Measurements from ENCODE around the gene METTL14. TPM values are rescaled to one million over a fixed set of nuclear protein-coding genes. Genes with fewer than 3 reads are reported as not detected.
A peak's percentile ranks its signal among the peaks of the same experiment; 100 is the strongest.

METTL14 gene
- polyA plus RNA-seq, 3 donors, result 4.3 to 10.6 (median 7.5) TPM

DNA sequence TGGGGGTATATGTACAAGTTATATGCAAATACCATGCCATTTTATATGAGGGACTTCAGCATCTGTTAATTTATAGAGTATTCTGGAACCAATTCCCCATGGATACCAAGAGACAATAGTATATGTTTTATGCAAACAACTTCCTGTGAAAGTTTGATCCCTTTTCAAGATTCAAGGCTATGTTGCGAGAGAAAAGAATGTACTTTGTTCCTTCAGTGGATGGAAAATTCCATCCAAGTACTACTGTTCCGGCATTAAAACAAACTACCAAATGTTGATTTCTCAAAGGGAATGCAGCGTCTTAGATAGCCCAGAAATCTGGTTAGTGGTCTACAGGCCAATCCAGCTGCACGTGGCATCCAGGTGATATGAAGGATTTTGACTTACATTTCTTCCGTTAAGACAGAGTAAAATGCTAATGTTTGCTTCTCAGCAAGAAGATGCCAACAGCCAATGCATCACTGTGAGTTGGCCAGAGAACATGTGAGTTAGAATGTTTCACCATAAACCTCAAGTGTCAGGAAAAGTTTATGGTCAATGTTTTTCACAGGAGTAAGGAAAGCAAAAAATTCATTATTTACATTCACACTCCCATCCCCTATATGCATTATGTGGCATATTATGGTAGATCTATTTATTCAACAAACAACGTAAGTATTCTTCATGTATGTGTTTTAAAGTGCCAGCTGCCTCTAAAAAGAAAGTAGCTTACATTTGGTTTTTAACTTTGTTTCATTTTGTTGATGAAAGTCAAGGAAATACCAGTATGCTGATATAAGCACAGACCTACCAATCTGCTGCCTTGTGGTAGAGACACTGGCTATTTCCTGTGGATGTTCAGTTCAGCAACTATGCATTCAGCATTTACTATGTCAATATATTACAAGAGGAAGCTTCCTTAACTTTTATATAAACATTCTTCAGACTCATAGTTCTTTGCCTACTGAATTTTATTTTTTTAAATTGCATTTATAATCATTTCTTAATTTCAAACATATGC, 44.4 kb downstream of the METTL14 start:
- no peak overlapping the region for H3K27ac ChIP-seq (ENCODE audit: low read depth, low read length)
- 55 to 93% (median 93%) methylated on average over 6 of the region's 6 CpGs for WGBS, 3 donors

DNA sequence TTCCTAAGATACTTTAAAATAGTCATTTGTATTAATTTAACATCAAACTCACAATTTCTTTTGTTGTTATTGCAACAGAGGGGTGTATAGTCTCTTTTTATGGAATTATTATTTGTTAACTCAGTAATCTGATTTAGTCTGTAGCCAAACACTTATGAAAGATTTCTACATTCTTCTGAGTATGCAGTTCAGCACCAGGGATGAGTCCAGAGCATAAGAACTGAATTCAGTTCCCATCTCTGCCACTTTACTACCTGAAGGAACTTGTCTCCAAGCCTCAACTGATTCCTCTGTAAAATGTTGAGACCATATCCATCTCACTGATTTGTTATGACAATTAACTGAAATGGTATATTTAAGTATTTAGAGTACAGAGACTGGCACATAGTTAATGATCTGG, 45.5 kb downstream of the METTL14 start:
- no peak overlapping the region for H3K27ac ChIP-seq (ENCODE audit: low read depth, low read length)

DNA sequence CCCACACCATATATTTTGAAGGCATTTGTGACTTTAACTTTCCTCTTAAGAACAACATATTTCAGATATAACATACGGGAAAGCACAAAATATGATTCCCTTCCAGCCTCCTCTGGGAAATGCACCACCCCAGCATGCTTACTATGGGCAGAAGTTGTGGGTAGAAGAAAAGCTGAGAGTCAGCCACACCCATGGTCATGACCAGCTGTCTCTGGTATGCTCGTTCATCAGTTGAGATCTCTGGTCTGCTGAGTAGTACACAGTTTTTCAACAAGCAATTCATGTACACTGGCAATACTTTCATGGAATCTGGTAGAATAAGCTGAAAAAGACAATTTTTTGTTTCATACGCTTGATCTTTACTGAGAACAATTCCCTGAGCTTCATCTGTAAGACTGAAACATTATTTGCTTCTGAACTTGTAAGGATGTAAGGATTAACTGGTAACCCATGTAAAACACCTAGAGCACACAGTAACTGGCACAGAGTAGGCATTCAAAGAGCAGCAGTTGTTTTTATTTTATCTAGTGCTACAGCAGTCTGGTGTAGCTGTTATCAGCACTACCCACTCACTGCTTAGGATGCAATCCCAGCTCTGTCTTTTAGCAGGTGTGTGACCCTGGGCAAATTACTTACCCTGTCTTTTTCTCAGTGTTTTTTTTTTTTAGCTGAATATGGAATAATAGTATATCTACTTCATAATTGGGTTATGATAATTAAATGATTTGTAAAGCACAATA, 47.6 kb downstream of the METTL14 start:
- no peak overlapping the region for H3K27ac ChIP-seq (ENCODE audit: low read depth, low read length)
- WGBS, 3 donors, result 49 to 86% (median 75%) methylated on average over 3 of the region's 3 CpGs

DNA sequence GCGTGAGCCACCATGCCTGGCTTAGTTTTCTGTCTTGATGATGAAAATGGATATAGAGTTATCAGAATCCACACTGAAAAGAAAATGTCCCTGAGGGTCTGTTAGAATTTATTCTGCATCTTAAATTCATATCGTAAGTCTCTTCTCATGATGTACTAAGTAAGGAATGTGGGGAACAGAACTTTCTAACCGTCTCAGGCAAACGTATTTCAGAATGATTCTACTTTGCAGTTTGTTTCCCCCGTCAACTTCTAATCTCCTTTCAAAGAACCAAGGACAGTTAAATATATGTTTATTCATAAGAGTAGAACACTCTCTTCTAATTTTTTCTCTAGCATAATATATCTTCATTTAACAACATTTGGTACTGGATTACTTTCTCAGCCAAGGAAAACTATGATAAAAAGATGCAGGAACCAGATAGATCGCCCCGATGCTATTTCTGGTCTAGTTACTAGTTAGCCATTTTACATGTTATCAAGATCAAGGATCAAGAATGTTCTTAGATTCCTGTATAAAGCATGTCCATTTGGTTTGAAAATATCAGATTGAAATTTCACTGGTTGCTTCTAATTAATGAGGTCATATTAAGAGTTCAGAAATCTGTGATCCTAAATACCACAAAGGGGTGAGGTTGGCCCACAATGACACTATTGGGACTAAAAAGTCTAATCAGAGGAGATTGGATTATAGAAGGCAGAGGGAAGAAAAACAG, 49.5 kb downstream of the METTL14 start:
- WGBS, 3 donors, result 63 to 87% (median 86%) methylated on average over 7 of the region's 7 CpGs
- H3K27ac ChIP-seq (ENCODE audit: low read depth, low read length), result no peak overlapping the region

DNA sequence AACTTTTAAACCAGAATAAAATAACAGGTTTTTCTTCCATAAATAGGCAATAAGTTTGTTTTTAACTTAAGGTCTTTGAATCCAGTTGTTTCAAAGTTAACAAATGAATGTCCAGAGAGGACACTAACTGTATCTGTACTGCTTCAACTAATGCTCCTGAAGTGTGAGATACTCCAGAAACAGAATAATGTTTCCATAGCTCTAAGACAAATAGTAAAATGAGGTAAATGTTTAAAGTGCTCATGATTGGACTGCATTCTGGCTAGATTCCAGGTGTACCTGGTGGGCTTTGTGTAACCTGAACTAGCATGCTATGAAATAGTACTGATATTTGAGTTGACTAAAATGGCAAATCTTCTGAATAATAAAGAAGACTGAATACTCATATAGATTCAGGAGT, 51.7 kb downstream of the METTL14 start:
- no peak overlapping the region for H3K27ac ChIP-seq (ENCODE audit: low read depth, low read length)

DNA sequence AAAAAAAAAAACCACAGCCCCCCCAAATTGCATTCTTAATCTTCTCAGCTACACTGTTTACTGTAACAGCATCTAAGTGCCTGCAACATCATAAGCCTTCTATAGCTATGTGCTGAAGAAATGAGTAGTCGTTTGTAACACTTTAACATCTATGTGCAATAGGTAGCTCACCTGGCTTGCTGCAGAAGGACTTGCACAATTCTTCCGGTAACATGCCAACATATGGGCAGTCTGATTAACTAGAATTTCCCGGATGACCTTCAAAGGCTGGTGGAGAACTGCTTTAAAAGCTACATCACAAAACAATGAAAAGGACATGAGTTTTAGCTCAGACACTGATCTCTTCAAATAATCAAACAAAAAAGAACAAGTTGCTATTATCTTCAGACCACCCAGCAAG, 52.9 kb downstream of the METTL14 start:
- 31 to 75% (median 73%) methylated on average over 3 of the region's 3 CpGs for WGBS, 3 donors
- no peak overlapping the region for H3K27ac ChIP-seq (ENCODE audit: low read depth, low read length)

DNA sequence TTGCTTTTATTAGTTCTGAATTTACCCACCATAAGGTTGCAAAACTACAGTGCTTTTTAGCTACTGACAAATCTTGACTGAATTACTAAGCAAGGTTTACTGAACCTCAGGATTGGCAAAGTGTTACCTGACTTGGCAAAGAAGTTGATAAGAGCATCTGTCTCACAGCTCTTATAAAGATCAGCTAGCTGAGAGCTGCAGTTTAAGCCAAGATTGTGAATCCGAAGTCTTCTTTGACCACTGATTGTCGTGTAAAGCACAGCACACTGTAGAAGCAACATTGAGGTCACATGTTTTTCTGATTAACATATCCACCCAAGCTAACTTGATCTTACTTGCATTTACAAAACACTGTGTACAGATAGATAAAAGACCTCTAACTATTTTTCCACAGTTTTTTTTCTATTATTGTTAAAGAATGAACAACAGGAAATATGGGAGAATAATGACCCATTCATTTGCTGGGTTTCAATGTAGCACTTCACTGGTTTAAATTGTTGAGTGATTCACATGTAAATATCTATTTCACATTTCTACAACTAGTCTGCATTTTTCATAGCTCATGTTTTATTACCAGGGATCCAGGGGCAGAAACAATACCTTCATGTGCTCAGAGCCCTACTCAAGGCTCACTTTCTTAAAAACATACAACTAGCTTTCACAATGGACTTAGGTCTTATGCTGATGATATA, 54.0 kb downstream of the METTL14 start:
- H3K27ac ChIP-seq (ENCODE audit: low read depth, low read length), result no peak overlapping the region
- WGBS, 3 donors, result 64 to 80% (median 74%) methylated on average over 2 of the region's 2 CpGs

DNA sequence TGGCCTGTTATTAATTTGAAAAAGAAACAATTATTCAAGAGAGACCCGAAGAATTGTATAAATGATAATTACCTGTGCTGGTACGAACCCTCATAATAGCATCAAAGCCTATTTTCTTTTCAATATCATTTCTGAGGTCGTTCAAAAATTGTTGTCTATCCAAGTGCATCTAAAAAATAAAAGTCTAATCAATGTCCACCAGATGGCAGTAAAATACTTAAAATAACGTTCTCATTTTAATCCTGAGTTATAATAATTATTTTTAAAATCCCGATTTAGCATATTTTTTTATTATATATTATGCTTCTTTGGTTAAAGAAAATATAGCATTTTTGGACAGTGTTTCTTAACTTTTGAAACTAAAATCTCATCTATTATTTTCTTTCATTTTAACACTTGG, 55.7 kb downstream of the METTL14 start:
- 33 to 38% (median 35%) methylated on average over 5 of the region's 5 CpGs for WGBS, 3 donors
- H3K27ac ChIP-seq (ENCODE audit: low read depth, low read length), result no peak overlapping the region

DNA sequence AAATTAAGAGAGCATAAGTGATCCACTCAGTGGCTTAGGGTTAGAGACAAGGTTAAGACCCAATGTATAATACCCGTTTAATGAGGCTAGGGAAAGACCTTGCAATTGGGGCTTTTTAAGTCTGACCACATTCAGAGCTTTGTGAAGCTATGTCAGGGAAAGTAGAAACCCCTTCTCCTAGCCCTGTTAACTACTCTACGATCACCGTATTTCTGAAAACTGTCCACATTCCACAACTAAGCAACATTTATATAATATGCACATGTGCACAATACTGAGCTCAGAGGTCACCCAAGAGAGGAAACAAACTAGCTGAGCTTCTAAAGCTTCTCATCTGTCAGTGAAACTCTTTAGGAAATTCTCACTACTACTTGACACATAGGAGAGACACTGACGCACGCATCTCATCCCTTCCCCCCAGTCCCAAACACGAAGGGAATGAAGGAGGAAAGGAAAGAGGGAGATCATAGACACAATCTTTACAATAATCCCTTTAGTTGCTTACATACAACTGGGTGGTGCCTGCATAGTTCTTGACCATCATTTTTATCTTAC, 56.2 kb downstream of the METTL14 start:
- 49 to 57% (median 55%) methylated on average over 6 of the region's 6 CpGs for WGBS, 3 donors

DNA sequence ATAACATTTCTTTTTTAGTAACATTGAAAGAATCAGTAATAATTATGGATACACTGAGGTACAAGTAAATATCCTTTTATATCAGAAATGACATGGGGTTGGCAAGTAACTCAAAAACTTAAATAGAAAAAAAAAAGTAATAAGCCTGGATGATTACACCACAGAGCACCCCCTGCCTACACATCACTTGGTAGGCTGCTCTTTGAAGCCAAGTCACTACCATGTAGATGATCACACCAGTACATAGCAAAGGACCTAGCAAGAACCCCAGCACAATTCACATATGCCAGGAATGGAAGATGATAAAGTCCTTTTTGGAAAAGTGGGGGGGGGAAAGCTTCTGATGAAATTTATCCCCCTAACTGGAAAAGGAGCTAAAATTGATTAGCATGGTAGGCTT, 56.9 kb downstream of the METTL14 start:
- no peak overlapping the region for H3K27ac ChIP-seq (ENCODE audit: low read depth, low read length)

More for the DNA sequence above, 56.2 kb downstream of the METTL14 start:
- no peak overlapping the region for H3K27ac ChIP-seq (ENCODE audit: low read depth, low read length)

DNA sequence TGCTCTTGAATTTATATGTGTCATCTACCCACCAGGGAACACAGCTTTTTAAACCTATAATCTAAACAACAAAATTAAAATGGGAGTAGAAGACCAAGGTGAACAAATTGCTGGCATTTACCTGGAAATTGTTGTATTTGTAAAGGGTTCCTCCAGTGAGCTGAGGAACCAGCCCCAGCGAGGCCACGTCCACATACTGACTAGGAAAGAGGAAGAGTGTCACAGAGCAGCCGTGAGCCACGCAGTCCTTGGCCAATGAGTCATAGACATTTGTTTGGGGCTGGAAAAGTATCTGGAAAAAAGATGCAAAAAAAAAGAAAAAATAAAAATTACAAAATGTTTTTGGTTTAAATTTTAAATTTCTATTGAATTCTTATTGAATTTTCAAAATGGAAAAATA, 58.7 kb downstream of the METTL14 start:
- 71 to 90% (median 73%) methylated on average over 4 of the region's 4 CpGs for WGBS, 3 donors
- no peak overlapping the region for H3K27ac ChIP-seq (ENCODE audit: low read depth, low read length)

DNA sequence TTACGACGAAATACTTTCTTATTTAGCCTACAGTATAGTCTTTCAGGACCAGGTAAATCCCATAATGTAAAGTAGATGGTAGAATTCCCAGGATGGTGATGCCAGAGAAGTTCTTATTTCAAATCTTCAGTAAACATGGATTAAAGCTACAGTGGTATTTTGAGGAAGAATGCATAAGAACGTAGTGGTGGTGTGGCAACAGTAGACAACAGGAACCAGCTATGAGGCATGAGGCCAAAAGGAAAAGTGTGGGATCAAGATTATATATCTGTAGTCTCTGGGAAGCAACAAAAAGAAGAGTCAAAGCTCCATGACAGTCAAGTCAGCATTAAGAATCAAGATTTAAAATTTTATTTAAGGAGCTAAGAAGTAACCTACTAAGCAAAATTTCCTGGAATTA, 60.2 kb downstream of the METTL14 start:
- H3K27ac ChIP-seq (ENCODE audit: low read depth, low read length), result no peak overlapping the region
- 69 to 83% (median 70%) methylated on average over 3 of the region's 3 CpGs for WGBS, 3 donors

DNA sequence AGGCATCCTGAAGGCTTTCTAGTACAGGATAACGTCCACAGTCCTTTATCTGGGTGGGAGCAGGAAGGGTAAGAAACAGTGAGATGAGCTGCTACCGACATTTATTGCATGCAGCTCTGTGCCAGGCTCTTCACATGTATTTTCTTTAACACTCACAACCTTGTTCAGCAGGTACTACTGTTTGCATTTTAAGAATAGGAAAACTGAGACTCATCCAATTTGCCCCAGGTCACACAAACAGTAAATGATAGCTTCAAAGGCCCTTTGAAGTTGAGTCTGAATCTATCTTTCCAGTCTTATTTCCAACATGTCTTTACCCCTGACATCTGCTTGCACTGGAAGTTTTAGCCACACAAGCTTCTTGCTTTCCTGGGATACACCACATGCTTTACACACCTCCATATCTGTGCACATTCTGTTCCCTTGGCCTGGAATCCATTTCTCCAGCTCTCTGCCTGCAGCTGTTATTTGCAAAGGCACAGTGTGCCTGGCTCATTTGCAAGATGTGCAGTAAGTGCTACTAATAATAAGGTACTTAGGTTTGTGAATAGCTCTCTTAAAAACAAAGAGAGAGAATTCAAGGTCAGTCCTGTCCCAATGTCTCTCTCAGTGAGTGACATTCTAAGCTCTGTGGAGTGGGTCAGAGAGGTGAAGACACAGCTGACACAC, 61.2 kb downstream of the METTL14 start:
- no peak overlapping the region for H3K27ac ChIP-seq (ENCODE audit: low read depth, low read length)
- 37 to 62% (median 59%) methylated on average over 2 of the region's 2 CpGs for WGBS, 3 donors

DNA sequence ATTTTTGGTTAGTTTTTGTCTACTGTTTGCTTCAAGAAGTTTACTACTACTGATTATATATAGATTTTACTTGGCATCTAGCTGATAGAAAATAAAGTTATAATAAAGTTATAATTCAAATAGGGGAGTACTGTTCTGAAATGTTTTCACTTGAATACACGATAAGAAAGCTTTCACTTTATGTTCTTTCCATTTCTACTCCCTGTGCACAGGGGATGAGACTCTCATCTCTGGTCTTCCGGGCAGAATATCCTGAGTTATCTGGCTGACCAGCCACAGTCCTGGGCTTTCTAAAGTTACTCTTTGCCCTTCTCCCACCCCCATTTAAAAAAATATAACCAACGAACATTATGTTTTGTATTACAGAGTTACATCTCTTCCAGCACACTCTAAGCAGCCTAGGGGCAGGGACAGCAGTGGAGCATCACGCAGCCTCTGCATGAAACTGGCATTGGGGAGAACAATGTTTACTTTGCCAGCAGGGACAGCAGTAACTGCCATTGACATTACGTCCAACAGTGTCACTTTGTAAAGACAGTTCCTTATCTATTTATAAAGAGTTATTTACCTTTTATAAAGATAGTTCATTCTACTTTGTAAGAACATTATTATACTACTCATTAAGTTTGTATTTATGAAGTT, 64.3 kb downstream of the METTL14 start:
- H3K27ac ChIP-seq (ENCODE audit: low read depth, low read length), result peak overlapping the region; percentile 81
- 69 to 76% (median 72%) methylated on average over 5 of the region's 5 CpGs for WGBS, 3 donors

DNA sequence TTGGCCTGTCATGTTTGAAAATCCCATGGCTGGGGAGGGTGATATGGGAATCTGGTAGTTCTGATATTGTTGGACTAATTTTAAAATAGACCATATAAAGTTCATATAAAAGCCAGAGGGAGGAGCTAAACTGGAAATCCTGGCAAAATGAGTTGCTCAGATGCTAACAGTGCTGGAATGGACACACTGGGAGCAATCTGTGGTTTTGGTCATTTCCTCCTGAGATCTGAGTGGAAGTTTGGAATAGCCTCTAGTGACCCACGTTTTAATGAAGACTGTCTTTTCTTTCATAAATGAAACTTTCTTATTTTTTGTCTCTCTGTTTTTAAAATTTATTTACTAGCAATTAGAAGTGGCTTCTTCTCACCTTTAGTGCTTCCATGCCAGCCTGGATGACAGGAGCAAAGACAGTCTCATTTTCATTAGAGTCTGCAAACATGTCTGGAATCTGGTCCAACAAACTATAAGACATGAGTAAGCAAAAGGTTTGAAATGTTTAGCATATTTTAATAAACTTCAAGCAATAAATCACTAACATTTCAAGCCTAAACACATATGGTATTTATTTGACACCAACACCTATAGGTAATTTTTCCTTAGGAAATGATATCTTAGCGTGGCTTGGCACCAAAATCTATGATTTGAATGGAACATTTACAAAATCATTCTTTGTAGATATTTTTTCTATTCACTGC, 66.6 kb downstream of the METTL14 start:
- WGBS, 3 donors, result 73 to 80% (median 77%) methylated on average over 2 of the region's 2 CpGs

DNA sequence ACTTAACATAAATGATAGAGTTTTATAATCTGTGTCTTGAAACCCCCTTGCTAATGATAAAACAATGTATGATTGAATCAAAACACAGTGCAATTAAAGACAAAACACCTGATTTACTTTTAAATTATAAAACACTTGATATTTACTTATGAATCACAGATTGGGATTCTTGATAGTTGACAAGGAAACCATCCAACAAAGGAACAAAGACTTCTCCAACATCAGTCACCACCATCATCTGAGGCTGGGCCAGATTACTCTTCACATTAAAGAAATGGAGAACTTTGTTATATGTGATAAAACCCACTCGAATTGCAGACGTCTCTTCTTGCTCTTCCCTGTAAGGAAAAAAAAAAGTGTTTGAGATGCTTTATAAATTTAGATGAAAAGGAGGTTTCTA, 67.4 kb downstream of the METTL14 start:
- H3K27ac ChIP-seq (ENCODE audit: low read depth, low read length), result no peak overlapping the region
- WGBS, 3 donors, result 73 to 87% (median 77%) methylated on average over 2 of the region's 2 CpGs

More for the DNA sequence above, 66.6 kb downstream of the METTL14 start:
- no peak overlapping the region for H3K27ac ChIP-seq (ENCODE audit: low read depth, low read length)

DNA sequence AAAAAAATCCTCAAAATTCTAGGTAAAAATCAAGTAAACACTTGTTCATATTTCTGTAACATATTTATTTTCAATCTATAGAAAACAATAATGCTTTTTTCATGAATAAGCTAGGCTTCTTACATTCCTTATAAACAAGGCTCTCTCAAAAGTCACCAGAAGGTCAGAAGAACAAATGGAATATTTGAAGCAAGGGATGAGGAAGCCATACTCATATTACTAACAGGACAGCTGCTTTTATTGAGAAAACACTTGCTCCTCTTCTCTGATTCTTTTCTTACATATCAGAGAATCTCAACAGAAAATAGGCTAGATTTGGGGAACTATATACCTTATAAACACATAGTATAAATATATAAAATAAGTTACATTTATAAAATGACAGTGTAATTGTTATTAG, 67.9 kb downstream of the METTL14 start:
- no peak overlapping the region for H3K27ac ChIP-seq (ENCODE audit: low read depth, low read length)
